Measurements from ENCODE around the gene DNAH2. TPM values are rescaled to one million over a fixed set of nuclear protein-coding genes. Genes with fewer than 3 reads are reported as not detected.
A peak's percentile ranks its signal among the peaks of the same experiment; 100 is the strongest.

The DNAH2 gene
- total and polyA plus RNA-seq, 2 of the 8 experiments (the other 6 are each of a cell fraction or from before 2014, with no cell fraction given), result 0.13 to 0.18 TPM

GRCh38 chr17:7685533-7686221 lies 31.9 kb upstream of the DNAH2 start:
- peaks cover 25 to 71% of the 10 kb centered on the region in 2 experiments for H3K79me2 ChIP-seq (ENCODE audit: control insufficient read depth in 1 of 2, insufficient read depth in 2 of 2, low read length in 2 of 2)
- peak overlapping the region; percentile 99 for H2BK5ac ChIP-seq (ENCODE audit: low read depth, low read length)
- peak overlapping the region; percentile 99 for H3K27ac ChIP-seq (ENCODE audit: low read depth, low read length)
- H2AFZ ChIP-seq (ENCODE audit: low read length), result no peak overlapping the region
- H2BK15ac ChIP-seq (ENCODE audit: low read length), result 0 out of 2 replicates have a peak overlapping the region, but pooled peaks have one; percentile 1
- no peaks in the 10 kb centered on the region for H3K9me3 ChIP-seq (ENCODE audit: insufficient read depth in 2 of 2, low read depth in 1 of 2, low read length in 1 of 2)
- peaks cover 0 to 4% (median 0%) of the 10 kb centered on the region in 4 experiments; a peak in 2 of 8 replicates for H3K36me3 ChIP-seq (ENCODE audit: control insufficient read depth in 2 of 4, insufficient read depth in 4 of 4, low read length in 3 of 4)
- peak overlapping the region; percentile 75 to 100 (median 94) for H3K4me3 ChIP-seq (ENCODE audit: extremely low read depth in 1 of 4, insufficient read depth in 2 of 4, low read depth in 3 of 4, low read length in 4 of 4)
- FAIRE-seq (peak; percentile 68), DNase-seq (ENCODE audit: low read depth in 1 of 2, low spot score in 2 of 2) (peak in 1 of 2 experiments; percentile 91)
- H3K14ac ChIP-seq (ENCODE audit: insufficient read length), result no peak overlapping the region
- peak overlapping the region; percentile 12 for H4K91ac ChIP-seq (replicated peaks; ENCODE audit: insufficient read length, low read length)
- H3K4ac ChIP-seq (replicated peaks; ENCODE audit: insufficient read length, low read depth, low read length), result peak overlapping the region; percentile 92
- ChIA-PET POLR2A (ENCODE audit: partially characterized antibody) (interaction anchor here (0.6 to 58.0 kb wide), 26 partner anchors 18 to 451 kb away, joined by 3 to 2272 read pairs (median 5); partner anchors contain the start of genes ATP1B2, CD68, CNTROB and DNAH2), CTCF (ENCODE audit: partially characterized antibody) (interaction anchor here (0.6 to 11.3 kb wide), 19 partner anchors 11 to 1604 kb away, joined by 3 to 199 read pairs (median 12); partner anchors contain the start of genes ATP1B2, DNAH2, EFNB3 and SAT2)
- H3K4me1 ChIP-seq (replicated peaks in 1 of 4; ENCODE audit: control insufficient read depth in 3 of 4, insufficient read depth in 4 of 4, low read length in 3 of 4), result peaks cover 0 to 11% (median 4%) of the 10 kb centered on the region in 4 experiments; a peak in 4 of 7 replicates
- H4K5ac ChIP-seq (ENCODE audit: insufficient read length, low read depth, low read length), result peak overlapping the region; percentile 80
- H3K79me1 ChIP-seq (ENCODE audit: low read depth, low read length), result peaks cover 13% of the 10 kb centered on the region
- no peaks in the 10 kb centered on the region for H3K27me3 ChIP-seq (replicated peaks in 1 of 4; ENCODE audit: control insufficient read depth in 3 of 4, extremely low read depth in 1 of 4, insufficient read depth in 3 of 4, low read length in 3 of 4)
- WGBS, 2 experiments (ENCODE audit: extremely low coverage in 1 of 2, insufficient coverage in 1 of 2, insufficient read length in 1 of 2, insufficient replicate concordance in 2 of 2, low coverage in 1 of 2, low lambda C conversion rate in 2 of 2, missing lambda C conversion rate in 1 of 2), result 11% methylated on average over 44 of the region's 44 CpGs; no CpG with 5 or more reads in 1 of the 2 experiments
- peaks cover 7 to 10% of the 10 kb centered on the region in 2 experiments for H4K20me1 ChIP-seq (replicated peaks in 1 of 2; ENCODE audit: control insufficient read depth in 1 of 2, insufficient read depth in 2 of 2, low read length in 2 of 2)
- no peak overlapping the region for H2BK20ac ChIP-seq (ENCODE audit: low read length)
- H3K9ac ChIP-seq (replicated peaks in 1 of 4; ENCODE audit: extremely low read depth in 1 of 4, low read depth in 3 of 4, low read length in 3 of 4), result peak overlapping the region; percentile 78 to 100 (median 98)
- peaks cover 16% of the 10 kb centered on the region for H3K23me2 ChIP-seq (ENCODE audit: low read depth, low read length)
- peak overlapping the region; percentile 13 for H3K56ac ChIP-seq (replicated peaks; ENCODE audit: insufficient read length, low read depth, low read length)
- peak overlapping the region; percentile 90 for H3K18ac ChIP-seq (ENCODE audit: extremely low read depth, low read length)
- H2BK12ac ChIP-seq (ENCODE audit: low read depth, low read length), result peak overlapping the region; percentile 100
- H4K8ac ChIP-seq (ENCODE audit: extremely low read depth, insufficient read depth, low read length), result peak overlapping the region; percentile 100; the same call in 1 of the 2 replicates
- peak overlapping the region; percentile 84 to 91 for H3K4me2 ChIP-seq (ENCODE audit: insufficient read depth in 1 of 2, low read depth in 2 of 2, low read length in 2 of 2)
- H2AK5ac ChIP-seq (ENCODE audit: low read depth, low read length), result peak overlapping the region; percentile 99; the same call in 1 of the 2 replicates
- peak overlapping the region; percentile 6 for H2BK120ac ChIP-seq (replicated peaks; ENCODE audit: low read depth, low read length)
- H3K23ac ChIP-seq (ENCODE audit: insufficient read length), result no peak overlapping the region
- TF ChIP-seq POLR2A (IDR thresholded peaks at IDR 0.05; ENCODE audit: control extremely low read depth in 1 of 2, low read depth in 2 of 2, low read length in 2 of 2) (peak; percentile 77 to 82; a peak in 2 of 3 replicates), MAFK (IDR thresholded peaks at IDR 0.05; ENCODE audit: low read depth, low read length) (no peak), RNF2 (IDR thresholded peaks at IDR 0.05; ENCODE audit: borderline replicate concordance, low read depth, low read length, missing control alignments, poor library complexity, severe bottlenecking) (no peak), TCF12 (IDR thresholded peaks at IDR 0.05; ENCODE audit: low read depth, low read length) (no peak), JUN (IDR thresholded peaks at IDR 0.05; ENCODE audit: low read depth, low read length) (peak; percentile 86), CHD2 (IDR thresholded peaks at IDR 0.05; ENCODE audit: low read length) (peak; percentile 47), CTCF (IDR thresholded peaks at IDR 0.05; ENCODE audit: control extremely low read depth in 1 of 3, insufficient read depth in 1 of 3, low read depth in 1 of 3, low read length in 3 of 3) (no peak), KDM4A (IDR thresholded peaks at IDR 0.05; ENCODE audit: low read depth, low read length, severe bottlenecking) (peak; percentile 29), TBP (IDR thresholded peaks at IDR 0.05; ENCODE audit: low read depth, low read length) (peak; percentile 94)
